PC-3 (cell line): ENCODE results near the gene RETN. TPM values are rescaled to one million over a fixed set of nuclear protein-coding genes. Genes with fewer than 3 reads are reported as not detected.

Source experiments
- ATAC-seq: fragments of 200-7000 bp; cut with Tn5 transposase; 2 replicates; pipeline ENCODE4 v1.9.1; 2020; ENCODE audit warnings: mild to moderate bottlenecking, moderate library complexity
- BruUV-seq: library from RNA; stranded (reverse); fragments of 400-500 nt; replicated peaks from 2 replicates; lab custom pipeline; 2021; lab: Mats Ljungman, UMichigan
- CTCF ChIA-PET: fragments of 300-600 bp; sonication (Branson Sonifier 250); formaldehyde crosslinking; loops from one replicate; lab custom pipeline; 2022; ENCODE audit warnings: antibody characterized with exemption; lab: Charles Lee
- POLR2A ChIA-PET: fragments of 300-600 bp; sonication (Branson Sonifier 250); formaldehyde crosslinking; loops from one replicate; lab custom pipeline; 2022; ENCODE audit warnings: antibody characterized with exemption; ENCODE audit not compliant: unreplicated experiment; lab: Charles Lee
- DNase-seq: peaks from one replicate; pipeline ENCODE4 v3.0.0-alpha.2; 2015
- H2AFZ ChIP-seq: fragments of 300-600 bp; sonication (generic); 2 replicates; pipeline ENCODE4 v1.6.0; 2016; ENCODE audit warnings: antibody characterized with exemption, low read length
- H3F3A ChIP-seq: fragments of 300-600 bp; sonication (generic); one replicate; pipeline ENCODE4 v1.6.0; 2017; ENCODE audit warnings: antibody characterized with exemption, low read length, control low read depth, mild to moderate bottlenecking; ENCODE audit not compliant: unreplicated experiment
- H3K27ac ChIP-seq: fragments of 300-600 bp; sonication (generic); 2 replicates; pipeline ENCODE4 v1.5.1; 2016; ENCODE audit warnings: mild to moderate bottlenecking, low read length
- H3K27me3 ChIP-seq: fragments of 300-600 bp; sonication (generic); 2 replicates; pipeline ENCODE4 v1.6.1; 2016; ENCODE audit warnings: low read length, mixed read lengths
- H3K36me3 ChIP-seq: fragments of 300-600 bp; sonication (generic); 2 replicates; pipeline ENCODE4 v1.6.1; 2016; ENCODE audit warnings: low read depth, mixed run types, low read length, mixed read lengths
- H3K4me1 ChIP-seq: fragments of 300-600 bp; sonication (generic); 2 replicates; pipeline ENCODE4 v1.5.1; 2016; ENCODE audit warnings: low read length; ENCODE audit not compliant: insufficient read depth
- H3K4me2 ChIP-seq: fragments of 300-600 bp; sonication (generic); 2 replicates; pipeline ENCODE4 v1.6.0; 2016; ENCODE audit warnings: low read length
- H3K4me3 ChIP-seq: fragments of 300-600 bp; sonication (generic); 2 replicates; pipeline ENCODE4 v1.5.1; 2016; ENCODE audit warnings: mild to moderate bottlenecking, low read length, mixed read lengths
- H3K79me2 ChIP-seq: fragments of 300-600 bp; sonication (generic); 2 replicates; pipeline ENCODE4 v1.6.1; 2017; ENCODE audit warnings: low read length, mixed read lengths
- H3K9ac ChIP-seq: fragments of 300-600 bp; sonication (generic); 2 replicates; pipeline ENCODE4 v1.6.0; 2016; ENCODE audit warnings: mild to moderate bottlenecking, low read length
- H3K9me2 ChIP-seq: fragments of 300-600 bp; sonication (generic); replicated peaks from 2 replicates; pipeline ENCODE4 v1.6.1; 2016; ENCODE audit warnings: mixed run types, low read length, mixed read lengths
- H3K9me3 ChIP-seq: fragments of 300-600 bp; sonication (generic); 2 replicates; pipeline ENCODE4 v1.6.1; 2016; ENCODE audit warnings: low read length, mixed read lengths
- H4K20me1 ChIP-seq: fragments of 300-600 bp; sonication (generic); 2 replicates; pipeline ENCODE4 v1.6.1; 2016; ENCODE audit warnings: low read length, mixed read lengths
- EZH2 ChIP-seq: fragments of 300-600 bp; sonication (generic); IDR thresholded peaks from one replicate; pipeline ENCODE4 v1.6.1; 2017; ENCODE audit warnings: antibody characterized with exemption, mild to moderate bottlenecking, low read length; ENCODE audit not compliant: unreplicated experiment
- EZH2phosphoT487 ChIP-seq: fragments of 300-600 bp; sonication (generic); IDR thresholded peaks from 2 replicates; pipeline ENCODE4 v1.6.1; 2018; ENCODE audit warnings: mild to moderate bottlenecking, antibody characterized with exemption, low read length, borderline replicate concordance
- intact Hi-C: fragments of 100-400 bp; cut with micrococcal nuclease; formaldehyde crosslinking; loops from 2 replicates; pipeline ENCODE4 v1.9.0; 2023
- total RNA-seq: library from RNA; depleted of rRNA; stranded (reverse); fragments of >200 nt; gene quantifications from 2 replicates; pipeline ENCODE4 v1.2.3, GENCODE V29; 2014
- TF ChIP-seq, protein P1 (sequence below): fragments of 300-600 bp; sonication (generic); conservative IDR thresholded peaks from 2 replicates; pipeline ENCODE4 v1.5.1; 2017; ENCODE audit warnings: antibody characterized with exemption, low read depth, mild to moderate bottlenecking, low read length

The RETN gene
- total RNA-seq, 1 experiment from 2014 or later = not detected

DNA sequence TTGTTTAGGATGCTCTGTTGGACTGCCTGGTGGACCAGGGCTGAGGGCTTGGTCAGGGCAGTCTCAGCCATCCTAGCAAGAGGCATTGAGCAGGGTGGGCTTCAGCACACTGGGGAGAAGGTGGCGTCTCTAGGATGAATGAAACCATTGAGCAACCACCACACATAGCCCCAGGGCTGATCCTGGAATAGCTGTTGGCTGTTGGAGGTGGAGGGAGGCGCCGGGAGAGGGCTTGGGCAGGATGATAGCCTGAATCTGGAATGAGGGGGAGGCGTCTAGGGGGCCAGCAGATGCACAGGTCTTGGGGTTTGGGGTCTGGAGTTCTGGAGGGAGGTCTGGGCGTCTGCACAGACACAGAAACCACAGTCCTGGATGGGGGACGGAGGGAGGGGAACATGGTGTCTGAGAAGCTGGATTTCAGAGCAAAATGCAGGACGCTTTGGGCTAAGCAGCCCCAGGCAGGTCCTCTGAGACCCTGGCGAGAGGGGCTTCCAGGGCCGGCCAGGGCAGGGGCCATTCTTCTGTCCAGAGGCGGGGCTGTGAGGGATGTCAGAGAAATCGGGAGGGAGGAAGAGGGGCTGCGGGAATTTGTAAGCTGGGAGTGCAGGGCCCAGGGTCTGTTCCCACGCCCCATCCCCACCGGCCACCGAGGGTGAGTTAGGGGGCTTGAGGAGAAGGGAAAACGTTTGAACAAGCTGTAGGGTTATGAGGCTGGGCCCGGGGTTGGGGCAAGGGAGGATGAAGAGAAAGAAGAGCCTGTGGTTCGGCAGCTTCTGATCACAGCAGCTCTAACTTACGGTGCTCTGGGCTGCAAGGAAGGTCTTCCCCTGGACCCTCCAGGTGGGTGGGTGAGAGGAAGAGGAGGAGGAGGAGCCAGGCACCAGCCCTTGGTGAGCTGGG is 16.9 kb downstream of the RETN start:
- ATAC-seq (no peak), DNase-seq (no peak)
- Histone ChIP-seq H3K4me3 (no peak overlapping the region), H3K27ac (no peak overlapping the region), H3K9ac (no peak overlapping the region), H2AFZ (no peak overlapping the region), H3K4me2 (no peak overlapping the region), H3F3A (no peaks in the 10 kb centered on the region), H3K9me2 (no peaks in the 10 kb centered on the region), H3K79me2 (peaks cover 19% of the 10 kb centered on the region), H3K4me1 (peaks cover 7% of the 10 kb centered on the region; the same call in 1 of the 2 replicates), H3K36me3 (0 out of 2 replicates have a peak, but pooled peaks cover 10% of the 10 kb centered on the region), H3K27me3 (no peaks in the 10 kb centered on the region), H4K20me1 (no peaks in the 10 kb centered on the region), H3K9me3 (no peaks in the 10 kb centered on the region)
- intact Hi-C loops = no loop called here
- POLR2A ChIA-PET = no interaction called here
- CTCF ChIA-PET = no interaction called here
- TF ChIP-seq, protein P1, sequence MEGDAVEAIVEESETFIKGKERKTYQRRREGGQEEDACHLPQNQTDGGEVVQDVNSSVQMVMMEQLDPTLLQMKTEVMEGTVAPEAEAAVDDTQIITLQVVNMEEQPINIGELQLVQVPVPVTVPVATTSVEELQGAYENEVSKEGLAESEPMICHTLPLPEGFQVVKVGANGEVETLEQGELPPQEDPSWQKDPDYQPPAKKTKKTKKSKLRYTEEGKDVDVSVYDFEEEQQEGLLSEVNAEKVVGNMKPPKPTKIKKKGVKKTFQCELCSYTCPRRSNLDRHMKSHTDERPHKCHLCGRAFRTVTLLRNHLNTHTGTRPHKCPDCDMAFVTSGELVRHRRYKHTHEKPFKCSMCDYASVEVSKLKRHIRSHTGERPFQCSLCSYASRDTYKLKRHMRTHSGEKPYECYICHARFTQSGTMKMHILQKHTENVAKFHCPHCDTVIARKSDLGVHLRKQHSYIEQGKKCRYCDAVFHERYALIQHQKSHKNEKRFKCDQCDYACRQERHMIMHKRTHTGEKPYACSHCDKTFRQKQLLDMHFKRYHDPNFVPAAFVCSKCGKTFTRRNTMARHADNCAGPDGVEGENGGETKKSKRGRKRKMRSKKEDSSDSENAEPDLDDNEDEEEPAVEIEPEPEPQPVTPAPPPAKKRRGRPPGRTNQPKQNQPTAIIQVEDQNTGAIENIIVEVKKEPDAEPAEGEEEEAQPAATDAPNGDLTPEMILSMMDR = no peak
- TF ChIP-seq EZH2phosphoT487 (no peak), EZH2 (no peak)
- no TSS peak for BruUV-seq

DNA sequence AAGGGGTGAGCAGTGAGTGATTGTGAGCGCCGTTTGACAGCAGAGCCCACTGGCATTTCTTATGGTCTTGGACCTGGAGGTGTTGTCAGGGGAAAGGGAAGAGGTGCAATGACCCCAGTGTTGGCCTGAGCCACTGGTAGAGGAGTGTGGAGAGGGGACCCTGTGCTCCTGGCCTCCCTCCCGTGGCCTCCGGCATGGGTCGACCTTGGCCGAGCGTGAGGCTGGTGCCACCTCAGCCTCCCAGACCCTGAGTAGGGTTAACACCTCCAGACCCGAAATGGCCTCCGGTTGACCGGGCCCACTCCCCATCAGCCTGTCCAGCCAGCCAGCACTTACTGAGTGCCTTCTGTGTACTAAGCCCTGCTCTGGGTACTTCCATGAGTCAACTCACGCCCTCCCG is 18.3 kb downstream of the RETN start:
- Histone ChIP-seq H3K9me2 (no peaks in the 10 kb centered on the region), H3K4me1 (no peaks in the 10 kb centered on the region), H3K4me2 (no peak overlapping the region), H3K27me3 (no peaks in the 10 kb centered on the region), H4K20me1 (no peaks in the 10 kb centered on the region), H3K36me3 (0 out of 2 replicates have a peak, but pooled peaks cover 7% of the 10 kb centered on the region), H3K9ac (no peak overlapping the region), H3K4me3 (no peak overlapping the region), H2AFZ (no peak overlapping the region), H3K27ac (no peak overlapping the region), H3K79me2 (peaks cover 5% of the 10 kb centered on the region), H3K9me3 (no peaks in the 10 kb centered on the region), H3F3A (no peaks in the 10 kb centered on the region)
- intact Hi-C loops = no loop called here
- ChIA-PET POLR2A (interaction anchor here (0.6 kb wide), 1 partner anchor 18 kb away, joined by 3 read pairs; no protein-coding TSS in a partner anchor), CTCF (interaction anchor here (0.6 kb wide), 1 partner anchor 215 kb away, joined by 3 read pairs; no protein-coding TSS in a partner anchor)
- DNase-seq = no peak
- TF ChIP-seq, protein P1 = no peak
- TF ChIP-seq EZH2phosphoT487 (no peak), EZH2 (no peak)
- BruUV-seq = no TSS peak
- ATAC-seq = no peak; the same call in 1 of the 2 replicates

DNA sequence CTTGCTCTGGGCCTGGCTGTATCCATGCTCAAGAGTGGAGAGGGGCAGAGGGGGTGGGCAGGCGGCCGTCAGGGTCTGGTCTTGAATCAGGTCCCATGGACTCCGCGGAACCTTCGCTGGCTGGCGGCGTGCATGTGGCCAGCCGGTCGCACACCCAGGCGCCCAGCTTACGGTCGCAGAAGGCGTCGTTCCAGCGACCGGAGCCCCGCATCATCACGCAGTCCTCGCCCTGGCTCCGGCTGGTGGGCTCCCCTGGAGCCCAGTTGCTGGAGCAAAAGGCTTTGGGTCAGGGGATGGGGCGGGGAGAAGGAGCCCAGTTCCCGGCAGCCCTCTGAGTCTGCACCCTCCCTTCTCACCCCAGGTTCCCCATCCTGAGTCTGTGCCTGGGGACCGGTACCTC is 20.3 kb downstream of the RETN start:
- Histone ChIP-seq H2AFZ (no peak overlapping the region), H3K4me1 (no peaks in the 10 kb centered on the region), H3K27me3 (no peaks in the 10 kb centered on the region), H3K4me3 (no peak overlapping the region), H4K20me1 (no peaks in the 10 kb centered on the region), H3K9me3 (no peaks in the 10 kb centered on the region), H3K9me2 (no peaks in the 10 kb centered on the region), H3K9ac (no peak overlapping the region), H3K4me2 (no peak overlapping the region), H3K36me3 (no peaks in the 10 kb centered on the region), H3F3A (no peaks in the 10 kb centered on the region), H3K27ac (no peak overlapping the region), H3K79me2 (no peaks in the 10 kb centered on the region)
- DNase-seq = no peak
- ChIA-PET POLR2A (no interaction called here), CTCF (no interaction called here)
- TF ChIP-seq EZH2 (no peak), EZH2phosphoT487 (no peak)
- TF ChIP-seq, protein P1 = no peak
- no peak for ATAC-seq
- no TSS peak for BruUV-seq
- intact Hi-C loops = no loop called here
